Brain microvascular endothelial cell (primary cell): ENCODE measurements around the gene TNS3.
"Not testable (repeated sequence)": the region's sequence is repeated elsewhere in the genome, so short reads cannot be mapped to it uniquely, and the experiment has no call there.

Experiments used
- DNase-seq: peaks from one replicate; pipeline ENCODE4 v3.0.0-alpha.2; 2020
- H3K27ac ChIP-seq: fragments of 250-450 bp; sonication (Bioruptor Pico); 2 replicates; pipeline ENCODE4 v1.5.1; 2020; ENCODE audit warnings: mild to moderate bottlenecking, moderate library complexity
- H3K27me3 ChIP-seq: fragments of 250-450 bp; sonication (Bioruptor Pico); replicated peaks from 2 replicates; pipeline ENCODE4 v1.5.1; 2020; ENCODE audit warnings: mild to moderate bottlenecking
- H3K36me3 ChIP-seq: fragments of 250-450 bp; sonication (Bioruptor Pico); replicated peaks from 2 replicates; pipeline ENCODE4 v1.5.1; 2020; ENCODE audit warnings: mild to moderate bottlenecking
- H3K4me3 ChIP-seq: 2 replicates; pipeline ENCODE4 v1.5.1; 2011; ENCODE audit warnings: low read depth, mild to moderate bottlenecking, control low read depth, low read length, moderate library complexity
- in situ Hi-C: cut with HindIII; loops from 2 replicates; pipeline ENCODE4 v1.10.0; 2017; ENCODE audit warnings: low sequenced_read_pairs, low pct_ligation_motif_present
- TF ChIP-seq, protein P1 (sequence below): IDR thresholded peaks from 2 replicates; pipeline ENCODE4 v1.5.1; 2011; ENCODE audit warnings: low read depth, mild to moderate bottlenecking, moderate library complexity, low read length, control low read depth, inconsistent platforms; ENCODE audit errors: missing control alignments

The TNS3 gene

DNA sequence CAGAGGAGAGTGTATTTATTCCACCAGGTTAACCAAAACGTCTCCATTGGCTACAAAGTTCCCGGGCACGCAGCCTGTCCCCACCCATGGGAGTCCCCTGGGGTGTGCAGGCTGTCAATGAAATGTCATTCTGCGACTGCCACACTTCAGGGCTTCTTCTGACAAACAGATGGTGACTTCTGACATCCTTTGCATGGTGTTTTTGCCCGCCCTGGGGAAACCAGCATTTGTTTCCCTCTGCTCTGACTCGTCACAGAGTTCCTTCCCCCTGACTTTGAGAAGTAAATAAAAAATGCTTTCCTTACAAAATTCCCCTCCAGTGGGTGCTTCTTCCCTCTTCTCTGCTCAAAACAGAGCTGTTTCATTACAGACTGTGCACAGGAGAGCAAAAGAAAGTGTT, 38.2 kb downstream of the TNS3 start:
- no peak overlapping the region for H3K27ac ChIP-seq
- no peak for DNase-seq
- in situ Hi-C loops = no loop called here
- TF ChIP-seq, protein P1, sequence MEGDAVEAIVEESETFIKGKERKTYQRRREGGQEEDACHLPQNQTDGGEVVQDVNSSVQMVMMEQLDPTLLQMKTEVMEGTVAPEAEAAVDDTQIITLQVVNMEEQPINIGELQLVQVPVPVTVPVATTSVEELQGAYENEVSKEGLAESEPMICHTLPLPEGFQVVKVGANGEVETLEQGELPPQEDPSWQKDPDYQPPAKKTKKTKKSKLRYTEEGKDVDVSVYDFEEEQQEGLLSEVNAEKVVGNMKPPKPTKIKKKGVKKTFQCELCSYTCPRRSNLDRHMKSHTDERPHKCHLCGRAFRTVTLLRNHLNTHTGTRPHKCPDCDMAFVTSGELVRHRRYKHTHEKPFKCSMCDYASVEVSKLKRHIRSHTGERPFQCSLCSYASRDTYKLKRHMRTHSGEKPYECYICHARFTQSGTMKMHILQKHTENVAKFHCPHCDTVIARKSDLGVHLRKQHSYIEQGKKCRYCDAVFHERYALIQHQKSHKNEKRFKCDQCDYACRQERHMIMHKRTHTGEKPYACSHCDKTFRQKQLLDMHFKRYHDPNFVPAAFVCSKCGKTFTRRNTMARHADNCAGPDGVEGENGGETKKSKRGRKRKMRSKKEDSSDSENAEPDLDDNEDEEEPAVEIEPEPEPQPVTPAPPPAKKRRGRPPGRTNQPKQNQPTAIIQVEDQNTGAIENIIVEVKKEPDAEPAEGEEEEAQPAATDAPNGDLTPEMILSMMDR = no peak
- no peak overlapping the region for H3K4me3 ChIP-seq
- no peaks in the 10 kb centered on the region for H3K36me3 ChIP-seq
- no peaks in the 10 kb centered on the region for H3K27me3 ChIP-seq

DNA sequence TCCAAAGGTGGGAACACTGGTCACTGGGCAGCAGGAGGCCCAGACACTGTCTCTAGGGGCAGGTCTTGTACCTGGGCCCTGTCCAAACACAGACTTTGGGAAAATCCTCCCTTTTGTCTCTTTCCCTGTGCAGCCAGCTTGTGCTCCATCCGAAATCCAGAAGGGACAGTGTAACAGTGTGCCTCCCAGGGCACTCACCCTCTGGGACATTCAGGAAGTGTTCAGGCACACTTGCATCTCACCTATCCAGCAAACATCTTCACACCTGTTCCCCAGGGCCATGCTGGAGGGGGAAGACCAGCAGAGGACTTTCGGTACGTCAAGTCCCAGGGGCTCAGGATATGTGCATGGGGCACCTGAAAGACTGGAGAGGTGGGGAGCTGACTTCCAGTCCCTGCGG, 38.9 kb downstream of the TNS3 start:
- H3K27ac ChIP-seq = no peak overlapping the region
- H3K27me3 ChIP-seq = no peaks in the 10 kb centered on the region
- TF ChIP-seq, protein P1 = no peak
- DNase-seq = no peak
- no peak overlapping the region for H3K4me3 ChIP-seq
- no peaks in the 10 kb centered on the region for H3K36me3 ChIP-seq
- in situ Hi-C loops = no loop called here

DNA sequence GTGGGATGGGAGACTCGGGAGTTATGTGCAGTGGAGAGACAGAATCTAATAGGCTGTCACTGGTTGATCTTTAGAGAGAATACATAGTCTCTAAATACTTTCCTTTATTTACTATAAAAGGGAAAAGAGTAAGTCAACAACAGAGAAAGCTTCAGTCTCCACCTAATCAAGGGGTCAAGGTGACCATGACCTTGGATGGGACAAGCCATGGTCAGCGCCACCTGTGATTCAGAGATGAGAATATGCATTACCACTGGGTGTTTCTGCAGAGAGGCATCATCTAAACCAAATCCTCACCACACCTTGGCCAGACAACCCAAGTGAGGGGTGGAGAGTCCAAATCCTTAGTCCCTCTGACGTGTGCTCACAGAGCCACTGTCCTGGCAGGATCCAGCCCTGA, 39.9 kb downstream of the TNS3 start:
- no peak overlapping the region for H3K27ac ChIP-seq
- H3K27me3 ChIP-seq = no peaks in the 10 kb centered on the region
- DNase-seq = no peak
- in situ Hi-C loops = no loop called here
- no peak overlapping the region for H3K4me3 ChIP-seq
- no peaks in the 10 kb centered on the region for H3K36me3 ChIP-seq
- TF ChIP-seq, protein P1 = no peak

DNA sequence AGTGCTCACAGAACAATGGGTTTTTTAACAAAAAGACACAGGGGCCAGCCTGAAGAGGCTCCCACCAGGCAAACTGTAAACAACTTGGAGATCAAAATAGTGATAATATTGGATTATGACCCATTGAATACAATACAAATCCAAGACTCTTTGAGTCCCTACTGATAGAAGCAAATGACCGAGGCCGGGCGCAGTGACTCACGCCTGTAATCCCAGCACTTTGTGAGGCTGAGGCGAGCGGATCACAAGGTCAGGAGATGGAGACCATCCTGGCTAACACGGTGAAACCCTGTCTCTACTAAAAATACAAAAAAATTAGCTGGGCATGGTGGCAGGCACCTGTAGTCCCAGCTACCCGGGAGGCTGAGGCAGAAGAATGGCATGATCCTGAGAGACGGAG, 40.4 kb downstream of the TNS3 start:
- in situ Hi-C loops, H3K27me3 ChIP-seq, H3K4me3 ChIP-seq, H3K27ac ChIP-seq, H3K36me3 ChIP-seq, DNase-seq: not testable (repeated sequence)

DNA sequence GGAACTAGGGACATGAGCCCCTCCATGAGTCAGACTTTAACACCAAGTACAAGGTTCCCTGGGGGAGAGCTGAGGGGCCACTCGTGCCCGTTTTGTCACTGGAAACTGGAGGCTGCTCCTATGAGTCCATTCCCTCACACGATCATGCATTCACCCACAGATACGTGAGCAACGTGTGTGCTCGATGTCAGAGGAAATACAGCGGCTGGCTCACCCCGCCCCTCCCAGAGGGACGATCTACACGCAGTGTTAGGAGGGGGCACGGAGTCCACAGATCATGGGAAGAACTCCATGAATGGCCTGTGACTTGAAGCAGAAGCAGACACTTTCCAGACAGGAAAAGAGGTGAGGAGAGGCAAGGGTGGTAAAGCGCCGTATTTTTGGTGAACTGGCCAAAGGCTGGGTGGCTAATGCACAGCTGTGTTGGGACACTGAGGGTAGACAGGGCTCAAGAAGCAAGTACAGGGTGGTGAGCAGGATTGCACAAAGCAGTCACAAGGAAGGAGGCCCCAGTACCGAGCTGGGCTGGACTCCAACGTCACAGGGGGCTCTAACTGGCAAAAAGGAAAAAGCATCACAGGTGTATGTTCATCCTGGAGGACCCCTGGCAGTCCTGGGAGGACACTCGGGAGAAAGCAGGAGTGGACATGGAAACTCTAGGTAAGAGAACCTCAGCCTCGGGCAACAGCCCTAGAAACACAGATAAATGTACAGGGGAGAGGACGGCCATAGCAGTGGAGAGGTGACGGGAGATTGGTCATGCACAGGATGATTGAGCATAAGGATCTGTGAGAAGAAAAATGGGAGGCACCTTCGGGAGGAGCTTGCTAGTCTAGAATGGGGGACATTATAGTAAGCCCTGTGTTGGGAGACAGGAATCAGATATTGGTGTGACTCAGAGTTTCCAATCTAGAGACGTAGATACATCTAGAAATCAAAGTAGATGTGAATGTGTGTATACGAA, 41.2 kb downstream of the TNS3 start:
- no peak overlapping the region for H3K27ac ChIP-seq
- H3K36me3 ChIP-seq = no peaks in the 10 kb centered on the region
- no peak overlapping the region for H3K4me3 ChIP-seq
- DNase-seq = no peak
- in situ Hi-C loops = no loop called here
- TF ChIP-seq, protein P1 = no peak
- no peaks in the 10 kb centered on the region for H3K27me3 ChIP-seq

DNA sequence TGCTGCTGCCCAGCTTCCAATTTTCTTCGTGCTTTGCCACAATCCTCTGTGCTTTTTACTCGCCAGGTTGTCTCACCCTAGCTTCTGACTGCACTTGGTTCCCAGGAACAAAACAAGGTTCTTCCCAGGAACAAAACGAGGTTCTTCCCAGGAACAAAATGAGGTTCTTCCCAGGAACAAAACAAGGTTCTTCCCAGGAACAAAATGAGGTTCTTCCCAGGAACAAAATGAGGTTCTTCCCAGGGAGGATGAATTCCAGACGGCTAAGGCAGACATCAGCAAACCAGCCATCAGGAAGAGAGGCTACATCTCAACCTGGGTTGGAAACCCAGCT, 41.9 kb downstream of the TNS3 start:
- no peak for DNase-seq
- Histone ChIP-seq H3K27me3 (no peaks in the 10 kb centered on the region), H3K4me3 (no peak overlapping the region), H3K36me3 (no peaks in the 10 kb centered on the region), H3K27ac (peak overlapping the region; percentile 4)
- in situ Hi-C loops = no loop called here
- TF ChIP-seq, protein P1 = no peak
